Activated naive CD8-positive, alpha-beta T cell (primary cell): ENCODE data around the gene HNRNPAB.

Experiments used
- H3K27ac Mint-ChIP-seq: one replicate; pipeline ENCODE4 v1.8.0; 2021; ENCODE audit warnings: mixed read lengths
- H3K27me3 Mint-ChIP-seq: one replicate; pipeline ENCODE4 v1.8.0; 2021; ENCODE audit warnings: mixed read lengths
- H3K36me3 Mint-ChIP-seq: one replicate; pipeline ENCODE4 v1.8.0; 2021; ENCODE audit warnings: mixed read lengths
- H3K4me1 Mint-ChIP-seq: one replicate; pipeline ENCODE4 v1.8.0; 2021; ENCODE audit warnings: low read depth, mixed read lengths
- H3K4me3 Mint-ChIP-seq: one replicate; pipeline ENCODE4 v1.8.0; 2021; ENCODE audit warnings: mild to moderate bottlenecking, mixed read lengths
- H3K9me3 Mint-ChIP-seq: one replicate; pipeline ENCODE4 v1.8.0; 2021; ENCODE audit warnings: low read depth, mixed read lengths

HNRNPAB gene

GRCh38 chr5:178204935-178205748, 809 bp downstream of the HNRNPAB start:
- H3K27ac Mint-ChIP-seq: peak overlapping the region; percentile 92
- peak overlapping the region; percentile 97 for H3K4me3 Mint-ChIP-seq
- peaks cover 30% of the 10 kb centered on the region for H3K4me1 Mint-ChIP-seq
- H3K36me3 Mint-ChIP-seq: peaks cover 17% of the 10 kb centered on the region
- H3K27me3 Mint-ChIP-seq: no peaks in the 10 kb centered on the region
- no peaks in the 10 kb centered on the region for H3K9me3 Mint-ChIP-seq

GRCh38 chr5:178205749-178206047, 1.4 kb downstream of the HNRNPAB start:
- Mint-ChIP-seq H3K4me1 (peaks cover 33% of the 10 kb centered on the region), H3K27ac (peak overlapping the region; percentile 92), H3K27me3 (no peaks in the 10 kb centered on the region), H3K36me3 (peaks cover 17% of the 10 kb centered on the region), H3K4me3 (peak overlapping the region; percentile 97), H3K9me3 (no peaks in the 10 kb centered on the region)

- Mint-ChIP-seq H3K4me3 (peak overlapping the region; percentile 97), H3K27me3 (no peaks in the 10 kb centered on the region), H3K36me3 (peaks cover 17% of the 10 kb centered on the region), H3K27ac (peak overlapping the region; percentile 92), H3K4me1 (peaks cover 33% of the 10 kb centered on the region), H3K9me3 (no peaks in the 10 kb centered on the region)
Measured at GRCh38 chr5:178206166-178207101, 2.1 kb downstream of the HNRNPAB start.

- peaks cover 33% of the 10 kb centered on the region for H3K4me1 Mint-ChIP-seq
- H3K27ac Mint-ChIP-seq: peak overlapping the region; percentile 92
- H3K27me3 Mint-ChIP-seq: no peaks in the 10 kb centered on the region
- peak overlapping the region; percentile 97 for H3K4me3 Mint-ChIP-seq
- no peaks in the 10 kb centered on the region for H3K9me3 Mint-ChIP-seq
- H3K36me3 Mint-ChIP-seq: peaks cover 17% of the 10 kb centered on the region
Measured at GRCh38 chr5:178207183-178207916, 3.0 kb downstream of the HNRNPAB start.

GRCh38 chr5:178207917-178208280, 3.6 kb downstream of the HNRNPAB start:
- Mint-ChIP-seq H3K4me1 (peaks cover 33% of the 10 kb centered on the region), H3K27ac (peak overlapping the region; percentile 92), H3K36me3 (peaks cover 17% of the 10 kb centered on the region), H3K9me3 (no peaks in the 10 kb centered on the region), H3K4me3 (peak overlapping the region; percentile 97), H3K27me3 (no peaks in the 10 kb centered on the region)

- Mint-ChIP-seq H3K9me3 (no peaks in the 10 kb centered on the region), H3K4me1 (peaks cover 33% of the 10 kb centered on the region), H3K27ac (peak overlapping the region; percentile 41), H3K27me3 (no peaks in the 10 kb centered on the region), H3K36me3 (peaks cover 17% of the 10 kb centered on the region), H3K4me3 (peak overlapping the region; percentile 97)
Measured at GRCh38 chr5:178208540-178209227, 4.4 kb downstream of the HNRNPAB start.

GRCh38 chr5:178209334-178210072, 5.2 kb downstream of the HNRNPAB start:
- no peak overlapping the region for H3K4me3 Mint-ChIP-seq

GRCh38 chr5:178210073-178210535, 5.8 kb downstream of the HNRNPAB start:
- H3K27me3 Mint-ChIP-seq: no peaks in the 10 kb centered on the region
- H3K9me3 Mint-ChIP-seq: no peaks in the 10 kb centered on the region
- H3K36me3 Mint-ChIP-seq: peaks cover 15% of the 10 kb centered on the region
- H3K4me1 Mint-ChIP-seq: peaks cover 37% of the 10 kb centered on the region
- peak overlapping the region; percentile 66 for H3K27ac Mint-ChIP-seq
- H3K4me3 Mint-ChIP-seq: no peak overlapping the region

More at GRCh38 chr5:178209334-178210072, 5.2 kb downstream of the HNRNPAB start:
- H3K4me1 Mint-ChIP-seq: peaks cover 32% of the 10 kb centered on the region
- H3K27me3 Mint-ChIP-seq: no peaks in the 10 kb centered on the region
- H3K27ac Mint-ChIP-seq: peak overlapping the region; percentile 66
- no peaks in the 10 kb centered on the region for H3K9me3 Mint-ChIP-seq
- peaks cover 15% of the 10 kb centered on the region for H3K36me3 Mint-ChIP-seq

- Mint-ChIP-seq H3K36me3 (peaks cover 15% of the 10 kb centered on the region), H3K4me1 (peaks cover 36% of the 10 kb centered on the region), H3K4me3 (no peak overlapping the region), H3K27ac (no peak overlapping the region), H3K9me3 (no peaks in the 10 kb centered on the region), H3K27me3 (no peaks in the 10 kb centered on the region)
Measured at GRCh38 chr5:178210686-178211085, 6.4 kb downstream of the HNRNPAB start.

GRCh38 chr5:178211095-178212048, 7.0 kb downstream of the HNRNPAB start:
- no peaks in the 10 kb centered on the region for H3K9me3 Mint-ChIP-seq
- no peak overlapping the region for H3K4me3 Mint-ChIP-seq
- peaks cover 34% of the 10 kb centered on the region for H3K4me1 Mint-ChIP-seq
- H3K27me3 Mint-ChIP-seq: no peaks in the 10 kb centered on the region
- peaks cover 10% of the 10 kb centered on the region for H3K36me3 Mint-ChIP-seq
- H3K27ac Mint-ChIP-seq: peak overlapping the region; percentile 70

- Mint-ChIP-seq H3K27ac (peak overlapping the region; percentile 58), H3K4me1 (peaks cover 26% of the 10 kb centered on the region), H3K36me3 (peaks cover 6% of the 10 kb centered on the region), H3K4me3 (no peak overlapping the region), H3K27me3 (no peaks in the 10 kb centered on the region), H3K9me3 (no peaks in the 10 kb centered on the region)
Measured at GRCh38 chr5:178212241-178213002, 8.1 kb downstream of the HNRNPAB start.

- H3K27ac Mint-ChIP-seq: no peak overlapping the region
- no peak overlapping the region for H3K4me3 Mint-ChIP-seq
- peaks cover 4% of the 10 kb centered on the region for H3K36me3 Mint-ChIP-seq
- H3K9me3 Mint-ChIP-seq: no peaks in the 10 kb centered on the region
- no peaks in the 10 kb centered on the region for H3K27me3 Mint-ChIP-seq
- H3K4me1 Mint-ChIP-seq: peaks cover 20% of the 10 kb centered on the region
Measured at GRCh38 chr5:178213003-178213461, 8.7 kb downstream of the HNRNPAB start.
